22Rv1 (cell line): ENCODE results near the gene ABCA12.

ENCODE experiments used
- H3K27ac ChIP-seq: fragments of 450-650 bp; 2 replicates; pipeline ENCODE4 v1.5.1; 2017
- ZFX ChIP-seq: fragments of 450-650 bp; IDR thresholded peaks from 2 replicates; pipeline ENCODE4 v1.6.1; 2017; ENCODE audit warnings: antibody characterized with exemption, borderline replicate concordance
- TF ChIP-seq, protein P1 (sequence below): fragments of 450-650 bp; IDR thresholded peaks from 2 replicates; pipeline ENCODE4 v1.5.1; 2017; ENCODE audit warnings: mild to moderate bottlenecking

ABCA12 gene

DNA sequence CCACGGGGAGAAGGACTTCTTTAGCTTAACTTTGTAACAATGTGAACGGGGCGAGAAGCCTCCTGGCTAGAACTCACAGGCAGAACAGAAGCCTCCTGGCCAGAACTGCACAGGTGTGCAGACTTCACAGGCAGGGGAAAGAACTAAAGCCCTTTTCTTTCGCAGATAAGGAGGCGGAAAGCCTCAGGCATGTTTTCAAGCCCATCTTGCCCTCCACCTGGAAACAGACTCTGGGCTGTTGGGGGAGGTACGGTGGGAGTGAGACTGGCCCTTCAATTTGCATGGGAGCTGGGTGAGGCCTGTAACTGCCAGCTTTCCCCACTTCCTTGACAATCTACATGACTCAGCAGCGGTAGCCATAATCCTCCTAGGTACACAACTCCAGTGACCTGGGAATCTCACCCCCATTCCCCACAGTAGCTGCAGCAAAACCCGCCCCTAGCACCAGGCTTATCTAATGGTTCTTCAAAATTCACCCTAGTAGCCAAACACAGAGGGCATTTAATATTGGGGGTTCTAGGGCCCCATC is 22.9 kb upstream of the ABCA12 start:
- TF ChIP-seq, protein P1, sequence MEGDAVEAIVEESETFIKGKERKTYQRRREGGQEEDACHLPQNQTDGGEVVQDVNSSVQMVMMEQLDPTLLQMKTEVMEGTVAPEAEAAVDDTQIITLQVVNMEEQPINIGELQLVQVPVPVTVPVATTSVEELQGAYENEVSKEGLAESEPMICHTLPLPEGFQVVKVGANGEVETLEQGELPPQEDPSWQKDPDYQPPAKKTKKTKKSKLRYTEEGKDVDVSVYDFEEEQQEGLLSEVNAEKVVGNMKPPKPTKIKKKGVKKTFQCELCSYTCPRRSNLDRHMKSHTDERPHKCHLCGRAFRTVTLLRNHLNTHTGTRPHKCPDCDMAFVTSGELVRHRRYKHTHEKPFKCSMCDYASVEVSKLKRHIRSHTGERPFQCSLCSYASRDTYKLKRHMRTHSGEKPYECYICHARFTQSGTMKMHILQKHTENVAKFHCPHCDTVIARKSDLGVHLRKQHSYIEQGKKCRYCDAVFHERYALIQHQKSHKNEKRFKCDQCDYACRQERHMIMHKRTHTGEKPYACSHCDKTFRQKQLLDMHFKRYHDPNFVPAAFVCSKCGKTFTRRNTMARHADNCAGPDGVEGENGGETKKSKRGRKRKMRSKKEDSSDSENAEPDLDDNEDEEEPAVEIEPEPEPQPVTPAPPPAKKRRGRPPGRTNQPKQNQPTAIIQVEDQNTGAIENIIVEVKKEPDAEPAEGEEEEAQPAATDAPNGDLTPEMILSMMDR, result no peak
- TF ChIP-seq ZFX, result no peak
- H3K27ac ChIP-seq, result no peak overlapping the region

DNA sequence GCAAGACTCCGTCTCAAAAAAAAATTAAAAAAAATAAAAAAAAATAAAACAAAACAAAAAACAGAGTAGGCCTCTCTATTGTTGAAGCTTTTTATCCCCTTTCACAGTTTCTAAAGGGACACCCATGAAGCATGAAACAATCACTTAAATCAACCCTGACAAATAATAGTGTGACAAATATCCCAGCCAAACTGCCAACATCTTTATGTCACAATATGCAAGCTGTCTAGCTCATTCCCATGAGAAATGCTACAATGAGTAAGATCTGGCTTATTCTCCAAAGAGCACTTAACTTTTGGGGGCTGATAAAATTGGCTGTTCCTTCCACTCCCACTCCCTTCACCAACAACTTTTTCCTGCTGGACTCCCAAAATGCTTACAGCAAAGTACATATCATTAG is 21.7 kb upstream of the ABCA12 start:
- no peak for TF ChIP-seq ZFX
- TF ChIP-seq, protein P1, result no peak
- no peak overlapping the region for H3K27ac ChIP-seq

DNA sequence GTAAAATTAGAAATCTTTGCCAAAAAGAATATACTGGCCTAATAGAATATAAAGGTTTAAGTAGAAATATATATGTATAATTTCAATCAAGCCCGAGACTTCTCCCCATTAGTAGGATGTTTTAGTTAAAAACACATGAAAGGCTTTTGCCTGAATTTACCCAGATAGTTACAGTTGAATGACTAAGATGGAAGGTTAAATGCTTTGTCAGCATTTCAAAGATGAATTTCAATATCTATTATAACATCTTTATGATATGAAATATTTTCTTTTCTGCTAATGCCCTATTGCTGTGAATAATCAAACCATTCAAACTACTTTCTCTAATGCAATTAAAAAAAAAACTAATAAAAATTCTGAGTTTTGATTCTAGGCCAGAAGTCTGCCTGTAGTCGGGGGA is 18.0 kb upstream of the ABCA12 start:
- no peak for TF ChIP-seq ZFX
- TF ChIP-seq, protein P1, result no peak

DNA sequence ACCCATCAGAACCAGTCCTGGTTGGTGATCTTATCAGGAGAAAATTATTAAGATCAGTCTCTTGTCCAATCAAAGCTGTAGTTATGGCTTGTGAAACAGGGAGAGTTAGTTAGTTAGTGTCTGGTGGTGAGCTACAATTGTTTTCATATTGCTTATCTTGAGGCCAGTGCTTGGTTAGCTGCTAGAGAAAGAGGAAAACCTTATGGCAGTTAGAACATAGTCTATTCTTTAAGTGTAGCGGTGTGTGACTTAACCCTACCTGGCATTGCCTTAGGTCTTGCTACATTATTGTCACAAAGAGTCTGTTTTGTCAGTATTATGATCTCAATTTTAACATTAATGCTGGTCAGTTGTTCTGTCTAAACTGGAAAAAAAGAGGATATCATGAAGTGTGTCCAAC is 11.5 kb upstream of the ABCA12 start:
- TF ChIP-seq, protein P1, result no peak
- TF ChIP-seq ZFX, result no peak
- no peak overlapping the region for H3K27ac ChIP-seq

More for the DNA sequence above, 18.0 kb upstream of the ABCA12 start:
- H3K27ac ChIP-seq, result no peak overlapping the region

DNA sequence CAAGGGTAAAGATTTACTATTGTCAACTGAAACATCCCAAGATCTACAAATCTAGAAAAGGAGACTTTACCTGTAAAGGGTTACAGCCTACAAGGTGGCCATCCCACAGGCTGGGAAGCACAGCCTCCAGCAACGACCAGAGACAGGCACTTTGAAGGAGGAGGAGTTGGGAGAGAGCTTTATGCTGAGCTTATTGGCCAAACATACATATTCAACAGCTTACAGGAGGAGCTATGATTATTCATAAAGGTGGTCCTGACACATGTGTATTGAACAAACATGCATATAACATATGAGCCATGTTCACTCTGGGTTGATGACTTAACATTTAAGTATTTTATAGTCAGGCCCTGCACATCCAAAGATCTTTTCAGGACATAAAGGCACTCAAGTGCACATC is 11.1 kb upstream of the ABCA12 start:
- H3K27ac ChIP-seq, result no peak overlapping the region
- TF ChIP-seq, protein P1, result no peak
- no peak for TF ChIP-seq ZFX

DNA sequence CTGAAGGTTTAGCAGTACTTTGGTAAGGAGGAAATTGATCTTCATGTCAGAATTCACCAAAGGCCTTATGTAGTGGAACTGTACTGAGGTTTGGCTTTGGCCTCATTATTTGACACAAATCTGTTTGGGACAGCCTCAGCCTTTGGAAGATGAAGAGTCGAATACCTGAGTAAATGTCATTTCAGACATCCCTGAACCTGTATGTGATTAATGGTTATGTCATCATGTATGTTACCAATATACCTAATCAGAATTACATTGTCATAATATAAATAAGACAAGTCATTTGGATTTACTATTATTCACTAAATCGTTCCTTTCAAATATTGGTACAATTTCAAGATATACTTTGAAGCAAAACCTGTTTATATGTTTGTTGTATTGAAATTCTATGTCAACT is 10.6 kb upstream of the ABCA12 start:
- H3K27ac ChIP-seq, result no peak overlapping the region
- TF ChIP-seq, protein P1, result no peak
- no peak for TF ChIP-seq ZFX

DNA sequence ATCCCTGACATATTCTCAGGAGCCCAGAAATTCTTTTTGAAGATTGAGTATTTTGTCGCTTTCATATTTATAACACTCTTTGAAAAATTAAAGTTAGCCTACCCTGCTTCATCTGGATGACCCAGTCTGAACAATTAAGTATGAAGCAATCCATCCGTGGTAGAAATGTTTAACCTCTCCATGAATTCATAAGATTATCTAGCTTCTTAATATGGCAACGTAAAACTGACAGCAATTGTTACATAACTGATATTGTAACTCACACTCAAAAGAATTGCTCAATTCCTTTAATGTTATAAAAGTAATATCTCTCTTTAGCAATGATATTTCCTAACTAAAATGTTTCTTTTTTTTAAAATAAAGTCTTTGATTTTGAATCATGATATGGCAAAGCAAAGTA is 7.2 kb upstream of the ABCA12 start:
- no peak for TF ChIP-seq ZFX
- TF ChIP-seq, protein P1, result no peak
- no peak overlapping the region for H3K27ac ChIP-seq
